Spleen (tissue), 7 donors: ENCODE data around the gene MTERF1.

ENCODE experiments used
- POLR2A ChIP-seq, 3 donors: fragments of 450-650 bp; IDR thresholded peaks; one replicate each; pipeline ENCODE4 v1.5.1; 2017; ENCODE audit warnings: antibody characterized with exemption in 3 of 3, mild to moderate bottlenecking in 1 of 3
- TF ChIP-seq, protein P1 (sequence below), 11 experiments: fragments of 200-600 bp in 7 of 11; fragments of 450-650 bp in 4 of 11; sonication (generic) in 4 of 11; IDR thresholded peaks in 8 of 11; conservative IDR thresholded peaks in 3 of 11; 1 replicate in 7 of 11; 2 replicates in 4 of 11; pipeline versions ENCODE4 v1.4.0 to v1.8.0; 2016 to 2021; ENCODE audit warnings: antibody characterized with exemption in 11 of 11, inconsistent platforms in 4 of 11, mild to moderate bottlenecking in 1 of 11
- donor health status: DM: no; HTN: no; CAD: no; lungs with moderate emphysema.
- donor health status: DM: no; HTN: no; CAD: no.
- donor health status: DM: no; HTN: no; CAD: no.

DNA sequence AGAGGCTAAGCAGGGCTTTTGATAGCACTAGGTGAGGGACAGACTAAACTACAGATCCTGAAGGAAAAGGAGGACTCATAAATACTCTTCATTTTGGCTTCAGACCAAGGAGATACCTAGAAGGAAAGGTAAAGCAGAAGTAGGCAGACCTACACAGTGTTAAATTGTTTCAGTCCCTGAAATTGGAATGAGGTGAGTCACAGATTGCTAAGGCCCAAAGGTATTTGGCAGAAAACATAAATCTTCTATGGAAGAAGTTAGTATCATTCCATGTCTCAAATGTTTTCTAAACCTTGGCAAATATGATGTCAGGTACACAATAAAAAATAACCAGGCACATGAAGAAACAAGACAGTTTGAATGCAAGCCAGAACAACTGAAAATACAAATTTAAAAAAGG lies 30.0 kb downstream of the MTERF1 start:
- TF ChIP-seq, protein P1, sequence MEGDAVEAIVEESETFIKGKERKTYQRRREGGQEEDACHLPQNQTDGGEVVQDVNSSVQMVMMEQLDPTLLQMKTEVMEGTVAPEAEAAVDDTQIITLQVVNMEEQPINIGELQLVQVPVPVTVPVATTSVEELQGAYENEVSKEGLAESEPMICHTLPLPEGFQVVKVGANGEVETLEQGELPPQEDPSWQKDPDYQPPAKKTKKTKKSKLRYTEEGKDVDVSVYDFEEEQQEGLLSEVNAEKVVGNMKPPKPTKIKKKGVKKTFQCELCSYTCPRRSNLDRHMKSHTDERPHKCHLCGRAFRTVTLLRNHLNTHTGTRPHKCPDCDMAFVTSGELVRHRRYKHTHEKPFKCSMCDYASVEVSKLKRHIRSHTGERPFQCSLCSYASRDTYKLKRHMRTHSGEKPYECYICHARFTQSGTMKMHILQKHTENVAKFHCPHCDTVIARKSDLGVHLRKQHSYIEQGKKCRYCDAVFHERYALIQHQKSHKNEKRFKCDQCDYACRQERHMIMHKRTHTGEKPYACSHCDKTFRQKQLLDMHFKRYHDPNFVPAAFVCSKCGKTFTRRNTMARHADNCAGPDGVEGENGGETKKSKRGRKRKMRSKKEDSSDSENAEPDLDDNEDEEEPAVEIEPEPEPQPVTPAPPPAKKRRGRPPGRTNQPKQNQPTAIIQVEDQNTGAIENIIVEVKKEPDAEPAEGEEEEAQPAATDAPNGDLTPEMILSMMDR (IDR thresholded peaks at IDR 0.05 in 8 of 11, conservative IDR thresholded peaks at IDR 0.05 in 3 of 11), result no peak
- TF ChIP-seq POLR2A (IDR thresholded peaks at IDR 0.05), result no peak
